ENCODE measurements around the gene MRPL32.

The MRPL32 gene

DNA sequence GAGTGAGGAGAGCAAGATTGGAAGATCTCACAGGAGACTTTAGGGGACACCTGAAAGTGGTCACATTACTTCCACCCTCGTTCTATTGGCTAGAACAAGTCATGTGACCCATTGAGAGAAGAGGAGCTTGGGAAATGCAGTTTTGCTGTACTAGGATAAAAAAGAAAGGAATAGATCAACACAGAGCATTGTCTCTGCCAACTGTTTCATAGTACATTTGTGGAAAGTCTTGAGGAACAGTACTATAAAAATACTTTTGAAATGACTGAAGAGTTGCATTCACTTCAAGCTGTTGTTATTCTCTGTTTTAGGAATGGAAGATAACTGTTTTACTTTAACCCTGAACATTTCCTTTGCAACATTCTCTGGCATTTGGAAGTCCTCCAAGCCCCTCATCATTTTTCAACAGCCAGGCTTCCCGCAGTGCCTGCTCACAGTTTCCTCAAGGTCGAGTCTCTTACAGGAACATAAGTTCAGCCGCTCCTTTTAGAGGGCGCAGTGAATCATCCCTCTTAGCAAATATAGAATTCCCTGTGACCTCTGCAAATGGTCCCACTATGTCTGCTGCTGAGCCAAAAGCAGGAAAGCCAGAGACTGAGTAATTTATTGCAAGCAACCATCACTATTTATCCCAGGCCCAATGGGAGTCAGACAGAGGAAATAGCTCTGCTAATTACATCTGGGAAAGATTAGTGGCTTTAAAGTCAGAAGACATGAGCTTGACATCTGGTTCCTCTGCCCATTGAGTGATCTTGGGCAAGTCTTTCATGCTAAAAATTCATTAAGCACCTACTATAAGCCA lies 40.7 kb downstream of the MRPL32 start:
- DNase-seq = no peak

DNA sequence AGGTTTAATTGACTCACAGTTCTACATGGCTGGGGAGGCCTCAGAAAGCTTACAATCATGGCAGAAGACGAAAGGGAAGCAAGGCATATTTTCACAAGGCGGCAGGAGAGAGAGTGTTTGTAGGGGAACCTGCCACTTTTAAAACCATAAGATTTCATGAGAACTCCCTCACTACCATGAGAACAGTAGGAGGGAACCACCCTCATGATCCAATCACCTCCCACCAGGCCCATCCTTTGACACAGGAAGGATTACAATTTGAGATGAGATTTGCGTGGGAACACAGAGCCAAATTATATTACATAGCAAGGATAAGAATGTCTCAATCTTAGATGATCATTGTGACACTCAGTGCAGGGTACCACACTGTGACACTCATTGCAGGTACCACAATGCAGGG lies 44.2 kb downstream of the MRPL32 start:
- DNase-seq = no peak

DNA sequence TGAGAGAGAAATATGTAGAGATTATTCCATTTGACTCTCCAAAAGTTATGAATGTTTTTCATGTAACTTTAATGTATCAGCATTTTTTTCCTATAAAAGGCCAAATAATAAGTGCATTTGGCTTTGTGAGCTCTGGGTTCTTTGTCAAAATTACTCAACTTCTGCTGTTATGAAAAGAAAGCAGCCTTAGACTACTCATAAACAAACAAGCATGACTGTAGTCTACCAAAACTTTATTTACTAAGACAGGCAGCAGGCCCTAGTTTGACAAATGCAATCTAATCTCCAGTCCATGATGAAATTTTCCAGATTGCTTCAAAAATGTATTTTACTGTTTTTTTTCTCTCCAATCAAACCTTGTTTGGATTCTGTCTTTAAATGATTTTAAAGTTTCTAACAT lies 46.3 kb downstream of the MRPL32 start:
- DNase-seq = no peak

DNA sequence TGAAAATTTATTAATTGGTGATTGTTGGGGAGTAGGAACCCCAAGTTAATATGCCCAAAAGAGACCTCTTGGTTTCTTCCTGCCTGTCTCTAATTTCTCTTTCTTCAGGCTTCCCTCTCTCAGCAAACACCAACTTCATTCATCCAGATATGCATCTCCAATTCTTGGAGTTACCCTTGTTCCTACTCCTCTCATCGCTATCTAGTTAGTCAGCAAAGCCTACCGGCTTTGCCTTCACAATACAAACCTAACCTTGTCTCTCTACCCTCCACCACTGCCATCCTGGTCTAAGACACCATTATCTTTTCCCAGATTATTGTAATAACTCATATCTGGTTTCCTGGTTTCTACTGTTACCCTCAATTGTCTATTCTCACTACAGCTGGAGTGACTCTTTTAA lies 47.9 kb downstream of the MRPL32 start:
- no peak for DNase-seq

DNA sequence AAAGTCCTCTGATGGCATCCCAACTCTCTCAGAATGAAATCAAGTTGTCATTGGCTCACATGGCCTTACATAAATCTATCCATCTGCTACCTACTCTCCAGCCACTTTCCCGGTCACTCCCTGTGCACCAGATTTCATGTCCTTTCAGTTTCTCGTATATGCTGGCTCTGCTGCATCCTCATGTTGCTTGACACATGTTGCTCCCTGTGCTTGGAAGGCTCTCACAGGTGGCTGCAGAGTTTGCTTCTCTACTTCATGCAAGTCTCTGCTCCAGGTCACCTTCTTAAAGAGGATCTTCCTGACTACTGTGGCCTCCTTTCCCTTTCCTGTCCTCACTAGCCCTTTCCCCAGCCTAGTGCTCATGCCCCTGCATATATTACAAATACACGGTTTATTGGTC lies 48.3 kb downstream of the MRPL32 start:
- no peak for DNase-seq

DNA sequence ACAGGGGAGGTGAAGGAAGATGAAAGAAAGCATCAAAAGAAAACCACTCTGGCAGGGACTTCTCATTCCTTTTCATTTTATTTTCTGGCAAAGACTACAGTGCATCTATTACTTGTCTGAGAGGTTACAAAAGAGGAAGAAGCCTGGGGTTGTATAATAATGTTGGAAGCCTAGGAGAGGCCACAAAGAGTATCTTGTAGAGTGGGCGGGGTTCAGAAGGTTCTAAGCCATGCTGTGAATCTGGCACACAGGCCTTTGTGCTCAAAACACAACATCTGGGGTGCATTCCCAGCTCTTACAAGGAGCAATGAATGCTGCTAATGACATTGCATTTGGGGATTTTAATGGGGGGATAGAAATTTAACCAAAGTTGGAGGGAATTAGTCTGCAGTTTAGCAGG lies 49.4 kb downstream of the MRPL32 start:
- DNase-seq = no peak

DNA sequence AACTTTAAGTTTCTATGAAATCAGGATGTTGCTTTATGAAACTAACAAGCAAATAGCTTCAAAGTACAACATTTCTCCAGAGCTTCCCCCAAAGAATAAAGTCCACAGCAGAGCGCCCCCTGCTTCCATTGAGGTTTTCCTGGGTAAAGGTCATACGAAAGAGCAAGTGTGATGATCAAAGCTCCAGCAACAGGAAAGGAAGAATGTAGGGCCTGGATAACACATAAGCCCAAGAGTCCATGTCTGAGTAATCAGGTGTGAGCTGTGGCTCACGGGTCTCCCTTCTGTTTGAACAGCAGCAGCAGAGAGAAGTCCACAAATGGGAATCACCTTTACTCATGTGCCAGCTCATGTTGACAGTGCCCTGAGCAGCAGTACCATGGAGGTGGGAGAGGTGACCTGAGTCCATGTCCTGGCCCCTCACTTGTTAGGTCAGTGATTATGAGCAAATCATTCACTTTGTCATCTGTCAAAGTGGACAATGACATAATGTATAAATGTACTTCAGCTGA lies 50.5 kb downstream of the MRPL32 start:
- DNase-seq = no peak

DNA sequence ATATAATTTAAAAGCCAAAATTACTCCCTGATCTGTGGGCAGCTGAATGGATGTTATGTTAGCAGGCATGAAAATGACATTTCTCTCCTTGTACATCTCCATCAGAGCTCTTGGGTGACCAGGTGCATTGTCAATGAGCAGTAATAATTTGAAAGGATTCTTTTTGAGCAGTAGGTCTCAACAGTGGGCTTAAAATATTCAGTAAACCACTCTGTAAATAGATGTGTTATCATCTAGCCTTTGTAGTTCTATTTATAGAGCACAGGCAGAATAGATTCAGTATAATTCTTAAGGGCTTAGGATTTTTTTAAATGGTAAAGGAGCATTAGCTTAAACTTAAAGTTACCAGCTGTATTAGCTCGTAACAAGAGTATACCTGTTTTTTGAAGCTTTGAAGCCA lies 52.0 kb downstream of the MRPL32 start:
- DNase-seq = no peak

DNA sequence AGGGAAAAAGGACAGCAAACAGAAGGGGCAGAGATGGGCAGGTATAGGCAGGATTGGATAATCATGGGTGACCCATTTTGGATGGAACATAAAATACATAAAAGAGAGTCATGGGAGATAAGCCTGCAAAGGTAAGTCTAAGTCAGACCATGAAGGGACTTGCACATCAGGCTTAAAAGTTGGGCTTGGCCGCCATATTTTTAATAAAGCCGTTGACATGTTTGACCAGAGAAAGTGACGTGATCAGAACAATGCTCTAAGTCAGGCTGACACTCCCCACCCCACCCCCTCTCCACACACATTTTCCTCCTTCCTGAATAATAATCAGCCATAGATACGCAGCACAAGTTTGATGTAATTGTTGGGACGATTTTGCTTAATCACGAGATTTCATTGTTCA lies 54.0 kb downstream of the MRPL32 start:
- no peak for DNase-seq

DNA sequence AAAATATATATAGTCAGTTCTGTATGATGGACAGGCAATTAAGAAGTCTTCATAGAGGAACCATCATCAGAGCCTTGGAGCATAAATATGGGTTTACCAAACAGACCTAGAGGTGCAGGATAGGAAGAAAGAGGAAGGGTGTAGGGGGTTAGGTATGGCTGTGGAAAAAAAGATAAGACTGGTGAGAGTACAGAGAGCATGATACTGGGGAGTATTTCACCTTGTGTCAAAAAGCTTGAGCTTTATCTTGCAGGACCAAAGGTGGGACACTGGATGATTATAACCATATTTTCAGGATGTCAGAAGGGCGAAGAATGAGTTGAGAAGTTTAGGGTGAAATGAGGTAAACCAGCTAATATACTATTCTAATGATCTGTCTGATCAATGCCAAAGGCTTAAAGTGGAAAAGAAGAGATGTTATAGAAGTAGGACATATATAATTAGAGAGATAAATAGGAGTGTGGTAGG lies 54.6 kb downstream of the MRPL32 start:
- no peak for DNase-seq
